ENCODE measurements around the gene CCL8.
"Not testable (repeated sequence)": the region's sequence is repeated elsewhere in the genome, so short reads cannot be mapped to it uniquely, and the experiment has no call there.

CCL8 gene

GRCh38 chr17:34318474-34318873 lies 761 bp upstream of the CCL8 start:
- no peak for DNase-seq

DNA sequence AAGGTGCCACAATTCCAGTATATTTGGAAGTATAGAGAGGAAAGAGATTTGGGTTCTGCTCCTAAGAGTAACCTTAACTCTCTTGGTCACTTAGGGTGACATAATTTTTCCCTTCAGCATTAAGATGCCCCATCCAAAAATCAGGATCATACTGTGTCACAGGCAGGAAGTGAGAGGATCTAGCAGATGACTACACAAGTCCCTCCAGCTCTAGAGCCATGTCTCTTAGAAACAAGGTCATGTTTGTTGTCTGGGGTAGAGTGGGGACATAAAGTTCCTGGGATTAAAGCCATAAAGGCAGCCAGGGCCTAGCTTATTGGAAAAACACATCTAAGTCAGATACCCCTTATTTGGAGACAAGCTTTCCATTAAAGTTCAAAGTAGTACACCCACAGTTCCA lies 2.7 kb downstream of the CCL8 start:
- DNase-seq: no peak

GRCh38 chr17:34327580-34327979 lies 8.3 kb downstream of the CCL8 start:
- not testable (repeated sequence) for DNase-seq

GRCh38 chr17:34337701-34338100 lies 18.5 kb downstream of the CCL8 start:
- DNase-seq: no peak

DNA sequence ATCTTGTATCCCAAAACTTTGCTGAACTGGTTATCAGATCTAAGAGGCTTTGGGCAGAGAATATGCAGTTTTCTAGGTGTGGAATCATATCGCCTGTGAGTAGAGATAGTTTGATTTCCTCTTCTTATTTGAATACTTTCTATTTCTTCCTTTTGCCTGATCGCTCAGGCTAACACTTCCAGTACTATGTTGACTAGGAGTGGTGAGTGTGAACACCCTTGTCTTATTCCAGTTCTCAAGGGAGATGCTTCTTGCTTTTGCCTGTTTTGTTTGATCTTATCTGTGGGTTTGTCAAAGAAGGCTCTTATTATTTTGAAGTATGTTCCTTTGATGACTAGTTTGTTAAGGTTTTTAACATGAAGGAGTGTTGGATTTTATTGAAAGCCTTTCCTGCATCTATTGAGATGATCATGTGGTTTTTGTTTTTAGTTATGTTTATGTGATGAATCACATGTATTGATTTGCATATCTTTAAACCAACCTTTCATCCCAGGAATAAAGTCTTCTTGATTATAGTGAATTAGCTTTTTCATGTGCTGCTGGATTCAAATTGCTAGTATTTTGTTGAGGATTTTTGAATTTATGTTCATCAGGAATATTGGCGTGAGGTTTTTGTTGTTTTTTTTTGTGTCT lies 20.0 kb downstream of the CCL8 start:
- no peak for DNase-seq

DNA sequence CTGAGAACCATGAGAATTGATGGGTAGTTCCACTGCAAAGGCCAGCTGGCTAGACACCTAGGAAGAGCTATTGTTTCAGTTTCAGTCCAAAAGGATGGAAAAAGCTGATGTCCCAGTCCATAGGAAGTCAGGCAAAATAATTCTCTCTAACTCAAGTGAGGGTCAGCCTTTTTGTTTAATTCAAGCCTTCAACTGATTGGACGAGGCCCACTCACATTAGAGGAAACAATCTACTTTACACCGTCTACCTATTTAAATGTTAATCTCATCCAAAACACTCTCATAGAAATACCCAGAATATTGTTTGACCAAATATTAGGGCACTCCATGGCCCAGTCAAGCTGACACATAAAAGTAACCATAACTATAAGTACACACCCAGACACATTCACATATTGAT lies 22.7 kb downstream of the CCL8 start:
- DNase-seq: no peak

DNA sequence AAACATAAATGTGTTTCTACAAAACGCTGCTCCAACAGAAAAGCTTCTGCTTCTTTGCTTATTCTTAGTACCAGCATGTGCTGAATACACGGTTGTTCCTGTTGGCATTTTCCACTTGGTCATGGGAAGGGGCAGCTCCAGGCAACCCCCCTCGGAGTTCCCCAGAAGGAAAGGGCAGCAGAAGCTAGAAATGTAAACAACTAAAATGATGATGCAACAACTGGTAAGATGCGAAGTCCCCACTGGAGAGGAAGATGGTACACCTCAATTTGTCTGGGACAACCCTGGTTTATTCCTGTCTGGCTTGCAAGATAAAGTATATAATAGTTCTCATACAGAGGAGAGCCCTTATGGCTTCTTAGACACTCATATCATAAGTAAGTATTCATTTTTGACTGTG lies 27.8 kb downstream of the CCL8 start:
- DNase-seq: no peak

- DNase-seq: no peak
Measured at GRCh38 chr17:34349751-34350150, 30.5 kb downstream of the CCL8 start.

DNA sequence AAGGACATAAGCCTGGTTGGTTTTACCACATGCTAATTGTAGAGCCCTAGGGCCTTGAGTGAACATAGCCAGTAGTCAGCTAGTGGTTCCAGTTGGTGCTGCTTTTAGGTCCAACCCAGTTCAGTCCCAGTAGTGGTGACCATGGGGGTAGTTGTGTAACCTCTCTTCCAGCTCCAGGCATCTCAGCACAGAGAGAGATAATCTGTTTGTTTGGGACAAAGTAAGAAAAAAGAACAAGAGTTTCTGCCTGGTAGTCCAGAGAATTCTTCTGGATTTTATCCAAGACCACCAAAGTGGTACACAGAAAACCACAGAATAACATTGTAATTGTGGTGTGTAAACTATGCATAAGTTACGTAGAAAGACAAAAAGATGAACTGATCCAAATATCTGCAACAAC lies 31.9 kb downstream of the CCL8 start:
- no peak for DNase-seq

- DNase-seq: no peak
Measured at GRCh38 chr17:34352191-34352590, 33.0 kb downstream of the CCL8 start.

DNA sequence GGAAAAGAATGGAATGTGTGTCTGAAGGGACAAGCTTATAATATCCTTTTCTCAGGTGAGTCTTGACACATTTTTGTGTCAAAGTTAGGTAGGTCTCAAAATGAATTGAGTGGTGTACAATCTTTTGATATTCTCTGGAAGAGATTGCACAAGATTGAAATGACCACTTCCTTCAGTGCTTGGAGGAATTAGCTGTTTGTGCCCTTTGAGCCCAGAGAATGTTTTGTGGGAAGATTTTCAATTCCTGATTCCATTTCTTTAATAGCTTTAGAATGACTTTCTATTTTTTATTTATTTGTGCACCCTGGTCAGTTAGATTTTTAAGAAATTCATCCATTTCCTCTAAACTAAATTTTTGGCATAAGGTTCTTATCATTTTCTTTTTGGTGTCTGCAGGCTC lies 35.4 kb downstream of the CCL8 start:
- DNase-seq: no peak

DNA sequence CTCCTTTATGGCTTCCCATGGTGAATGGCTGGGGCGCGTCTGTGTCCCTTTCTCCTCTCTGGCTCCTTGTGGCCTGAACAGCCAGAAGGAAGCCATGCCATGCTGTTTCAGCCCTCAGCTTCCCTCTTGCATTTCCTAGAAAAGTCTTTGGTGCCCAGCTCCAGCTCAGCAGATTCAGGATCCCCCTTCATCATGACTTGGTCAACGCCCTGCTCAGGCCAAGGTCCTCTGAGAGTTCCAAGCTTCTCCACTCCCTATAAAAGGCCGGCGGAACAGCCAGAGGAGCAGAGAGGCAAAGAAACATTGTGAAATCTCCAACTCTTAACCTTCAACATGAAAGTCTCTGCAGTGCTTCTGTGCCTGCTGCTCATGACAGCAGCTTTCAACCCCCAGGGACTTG lies 37.0 kb downstream of the CCL8 start, which contains the start of gene CCL13:
CCL13 (plus strand) TSS at position 287 of the 400 bp plus-strand sequence; CDS start at position 334, 47 bp downstream.
- DNase-seq: no peak

- no peak for DNase-seq
Measured at GRCh38 chr17:34357398-34357797, 38.2 kb downstream of the CCL8 start.

DNA sequence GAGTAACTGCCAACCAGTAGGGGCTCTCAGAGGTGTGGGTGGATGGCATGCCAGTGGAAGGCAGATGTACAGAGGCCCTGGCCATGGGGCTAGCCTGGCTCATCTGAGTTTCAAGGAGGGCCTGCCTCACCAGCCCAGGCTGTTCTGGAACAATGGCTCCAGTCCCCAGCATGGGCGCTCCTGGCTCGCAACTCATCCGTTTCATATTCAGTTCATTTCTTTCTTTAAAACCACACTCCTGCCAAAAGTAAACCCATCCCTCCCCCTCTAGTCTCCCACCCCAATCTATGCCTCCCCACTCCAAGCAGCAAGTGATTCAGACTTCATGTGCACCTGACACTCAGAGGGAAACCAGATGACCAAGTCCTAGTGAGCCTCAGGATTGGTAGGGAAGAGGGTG lies 39.4 kb downstream of the CCL8 start:
- DNase-seq: no peak

DNA sequence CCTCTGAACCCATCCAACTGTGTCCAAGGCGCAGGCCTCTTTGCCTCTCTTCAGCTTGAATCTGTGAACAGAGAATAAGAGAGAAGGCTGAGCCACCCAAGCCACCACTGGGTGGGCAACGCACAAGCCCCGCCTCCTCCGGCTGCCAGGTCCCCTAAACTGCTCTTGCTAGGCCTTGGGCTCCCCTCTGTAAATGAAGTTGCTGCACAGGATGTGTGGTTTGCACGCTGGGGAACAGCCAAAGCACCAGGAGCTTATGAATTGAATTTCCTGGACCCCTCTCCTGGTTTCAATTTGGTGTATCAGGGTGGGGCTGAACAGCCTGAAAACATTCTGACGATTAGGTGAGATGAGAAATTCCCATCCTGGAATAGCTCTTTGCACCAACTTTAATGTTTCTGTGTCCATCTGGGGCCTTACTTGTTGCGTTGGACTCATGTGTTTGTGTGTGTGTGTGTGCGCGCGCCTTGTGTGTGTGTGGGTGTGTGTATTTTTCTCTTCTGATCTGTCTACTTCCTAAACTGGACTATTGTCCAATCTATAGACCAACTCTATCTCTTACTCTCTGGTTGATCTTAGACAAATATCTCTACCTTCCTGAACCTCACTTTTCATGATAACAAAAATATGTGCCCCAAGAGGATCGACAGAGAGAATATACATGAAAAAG lies 41.5 kb downstream of the CCL8 start:
- no peak for DNase-seq

DNA sequence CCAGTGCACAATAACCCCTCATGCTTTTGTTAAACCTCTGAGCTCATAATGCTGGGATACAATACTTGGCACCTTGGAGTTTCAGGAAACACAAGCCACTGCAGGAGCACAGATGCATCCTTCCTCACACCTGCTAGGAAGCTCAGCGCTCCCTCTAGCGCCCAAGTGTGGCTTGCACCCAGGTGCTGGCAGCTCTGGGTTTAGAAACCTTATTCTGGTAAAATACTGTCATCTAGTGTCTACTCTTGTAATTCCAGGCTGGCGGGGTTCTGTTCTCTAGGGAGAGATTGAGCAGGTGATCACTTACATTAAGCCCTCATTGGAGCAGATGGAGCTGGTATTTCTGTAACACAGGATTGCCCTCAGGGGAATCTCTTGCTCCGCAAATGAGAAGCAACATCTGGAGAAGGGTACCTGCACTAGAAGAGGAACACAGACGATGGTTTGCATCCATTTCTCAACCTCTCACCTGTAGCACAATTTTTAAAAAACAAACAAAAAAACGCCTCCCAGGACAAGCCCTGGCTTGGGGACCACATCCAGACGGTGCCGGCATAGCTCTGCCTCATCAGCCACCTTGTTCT lies 42.3 kb downstream of the CCL8 start:
- peak; percentile 86 for DNase-seq

GRCh38 chr17:34363183-34363661 lies 44.0 kb downstream of the CCL8 start, which contains the start of gene CCL1:
Gene CCL1, minus strand, starts transcription at chr17:34363233. Its CDS starts 72 bp downstream, at chr17:34363161.
- no peak for DNase-seq

DNA sequence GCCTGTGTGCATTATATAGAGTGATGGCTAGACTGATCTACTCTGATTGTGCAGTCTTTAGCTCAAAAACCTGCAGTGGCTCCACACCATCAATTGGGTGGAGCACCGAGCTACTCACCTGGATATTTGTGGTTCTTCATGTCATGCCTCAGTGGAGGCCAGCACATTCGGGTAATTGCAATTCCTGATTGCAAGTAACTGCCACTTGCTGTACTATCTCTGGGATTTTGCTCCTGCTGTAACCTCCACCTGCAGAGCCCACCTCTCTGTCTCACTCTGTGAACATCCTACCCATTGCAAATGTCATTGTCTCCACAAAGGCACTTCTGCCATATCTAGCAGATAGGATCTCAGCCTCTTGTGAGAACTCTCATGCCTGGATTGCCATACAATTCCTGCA lies 45.5 kb downstream of the CCL8 start:
- DNase-seq: no peak

- no peak for DNase-seq
Measured at GRCh38 chr17:34365340-34365739, 46.1 kb downstream of the CCL8 start.

DNA sequence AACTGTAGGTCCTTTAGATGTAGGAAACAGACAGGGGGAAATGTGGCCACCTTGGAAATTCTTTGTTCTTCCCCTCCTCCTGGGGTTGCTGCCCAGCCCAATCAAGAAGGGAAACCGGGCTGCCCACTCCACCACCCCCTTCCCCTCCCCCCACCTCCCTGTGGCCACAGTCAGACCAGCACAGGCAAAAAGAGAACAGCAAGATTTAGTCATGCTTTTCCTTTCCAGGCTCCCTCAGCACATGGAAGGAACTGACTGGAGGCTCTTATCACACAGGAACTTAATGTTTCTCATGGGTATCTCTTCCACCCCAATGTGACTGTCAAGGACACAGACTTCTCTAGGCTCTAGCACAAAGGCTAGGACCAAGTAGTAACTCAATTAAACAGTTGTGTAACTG lies 46.8 kb downstream of the CCL8 start:
- DNase-seq: no peak

GRCh38 chr17:34366529-34367107 lies 47.4 kb downstream of the CCL8 start:
- DNase-seq: no peak

- no peak for DNase-seq
Measured at GRCh38 chr17:34367486-34368195, 48.4 kb downstream of the CCL8 start.
